HG03097 (cell line): ENCODE measurements around the gene BACH2.

Experiments used
- ATAC-seq: cut with Tn5 transposase; IDR thresholded peaks from one replicate; pipeline ENCODE4 v1.9.1; 2021; ENCODE audit not compliant: unreplicated experiment, low FRiP score

Gene BACH2

DNA sequence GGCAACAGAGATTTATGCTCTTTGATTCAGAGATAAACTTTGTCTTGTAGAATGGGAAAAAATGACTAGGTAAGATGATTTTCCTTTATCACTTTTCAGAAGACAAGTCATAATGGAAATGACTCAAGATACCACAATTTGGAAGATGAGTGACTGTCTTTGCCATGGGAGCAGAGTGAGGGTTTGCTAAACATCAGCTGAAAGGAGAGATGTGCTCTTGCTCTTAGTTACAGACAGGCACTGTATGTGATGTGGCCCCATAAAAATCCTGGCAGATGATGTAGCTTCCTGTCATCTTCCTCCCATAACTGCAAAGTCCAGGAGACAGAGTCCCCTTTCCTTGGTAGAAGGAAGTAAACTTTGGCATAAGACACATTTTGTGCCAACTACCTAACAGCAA is 47.6 kb downstream of the BACH2 start:
- ATAC-seq = no peak

- ATAC-seq = no peak
These were observed 49.4 kb downstream of the BACH2 start for GRCh38 chr6:90247262-90247661.

- no peak for ATAC-seq
These were observed 55.3 kb downstream of the BACH2 start for GRCh38 chr6:90241229-90241880.

DNA sequence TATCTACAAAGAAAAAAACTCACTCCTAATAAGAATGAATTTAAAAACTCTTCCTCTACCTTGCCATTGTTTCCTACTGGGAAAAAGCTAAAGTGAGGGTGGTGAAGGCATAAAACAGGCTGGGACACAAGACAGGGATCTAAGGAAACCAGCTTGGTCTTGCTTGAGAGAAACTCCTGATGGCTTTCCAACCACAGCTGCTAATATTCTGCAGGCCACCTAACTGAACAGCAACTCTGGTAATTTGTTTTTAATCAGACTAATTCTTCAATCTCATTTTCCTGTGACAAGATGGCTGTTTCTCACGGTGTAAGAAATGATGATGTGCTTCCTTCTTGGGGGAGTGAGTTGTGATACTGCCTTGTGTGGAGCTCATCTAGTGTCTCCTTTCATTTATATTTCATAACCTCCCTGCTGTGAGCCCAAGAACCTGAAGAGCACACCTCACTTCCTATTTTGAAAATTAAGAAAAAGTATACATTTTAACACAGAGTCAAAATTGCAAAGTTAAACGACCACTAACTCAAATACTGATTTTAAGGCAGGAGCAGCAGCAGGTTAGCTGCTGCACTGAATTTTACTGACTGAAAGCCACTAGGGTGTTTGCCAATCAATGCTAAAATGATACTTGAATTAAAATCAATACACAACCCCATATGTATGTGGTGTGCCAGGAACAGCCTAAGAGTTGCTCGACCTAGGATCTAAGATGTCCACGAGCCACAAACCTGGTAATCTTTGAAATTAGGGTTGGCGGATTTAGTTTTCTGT is 58.0 kb downstream of the BACH2 start:
- no peak for ATAC-seq

- ATAC-seq = no peak
These were observed 59.2 kb downstream of the BACH2 start for GRCh38 chr6:90237350-90237990.

- no peak for ATAC-seq
These were observed 62.6 kb downstream of the BACH2 start for GRCh38 chr6:90233994-90234393.

GRCh38 chr6:90233213-90233612 is 63.4 kb downstream of the BACH2 start:
- ATAC-seq = no peak

DNA sequence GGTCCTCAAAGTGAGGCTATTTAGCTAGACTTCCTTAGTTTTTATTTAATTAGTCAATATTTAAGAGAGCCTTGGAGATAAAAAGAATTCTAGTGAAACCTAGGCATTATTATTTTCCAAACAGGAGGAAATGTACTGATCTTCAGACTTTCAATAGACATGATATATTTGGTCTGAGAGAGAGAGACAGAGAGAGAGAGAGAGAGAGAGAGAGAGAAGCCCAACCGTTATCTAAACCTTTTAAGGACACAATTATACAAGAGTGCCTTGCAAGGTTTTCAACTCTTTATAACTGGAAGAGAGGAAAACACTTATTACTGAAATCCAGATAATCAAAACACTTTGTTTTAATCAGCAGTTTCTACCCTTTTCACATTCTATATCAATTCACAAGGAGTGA is 64.8 kb downstream of the BACH2 start:
- no peak for ATAC-seq

- no peak for ATAC-seq
These were observed 65.3 kb downstream of the BACH2 start for GRCh38 chr6:90231308-90231707.

DNA sequence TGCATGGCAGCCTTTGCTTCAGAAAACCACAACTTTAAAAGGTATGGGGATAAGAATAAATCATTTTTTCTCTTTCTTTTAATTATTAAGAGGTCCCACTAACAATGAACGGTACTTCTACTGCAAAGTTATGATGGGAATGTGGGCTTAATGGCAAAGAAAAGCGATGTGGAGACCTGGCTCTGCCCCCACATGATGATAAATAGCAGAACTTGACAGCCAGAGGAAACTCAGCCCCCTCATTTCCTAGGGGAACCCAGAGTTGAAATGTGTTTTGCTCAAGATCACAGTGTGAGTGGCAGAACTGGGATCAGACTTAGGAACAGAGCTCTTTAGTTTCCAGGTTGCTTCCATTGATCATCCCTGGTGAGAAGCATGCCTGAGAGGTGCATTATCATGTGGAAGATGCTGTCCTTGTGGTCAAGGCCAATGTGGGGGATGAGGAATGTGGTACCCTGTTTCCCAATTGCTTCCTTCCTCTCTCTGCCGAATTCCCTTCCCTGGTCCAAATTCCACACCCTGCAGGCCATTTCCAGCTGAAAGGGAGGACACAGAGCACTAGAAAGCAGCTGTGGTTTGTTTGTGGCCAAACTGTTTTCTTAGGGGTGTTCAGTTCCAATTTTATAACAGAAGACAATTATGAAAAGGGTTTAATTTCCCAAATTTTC is 66.0 kb downstream of the BACH2 start:
- ATAC-seq = no peak

DNA sequence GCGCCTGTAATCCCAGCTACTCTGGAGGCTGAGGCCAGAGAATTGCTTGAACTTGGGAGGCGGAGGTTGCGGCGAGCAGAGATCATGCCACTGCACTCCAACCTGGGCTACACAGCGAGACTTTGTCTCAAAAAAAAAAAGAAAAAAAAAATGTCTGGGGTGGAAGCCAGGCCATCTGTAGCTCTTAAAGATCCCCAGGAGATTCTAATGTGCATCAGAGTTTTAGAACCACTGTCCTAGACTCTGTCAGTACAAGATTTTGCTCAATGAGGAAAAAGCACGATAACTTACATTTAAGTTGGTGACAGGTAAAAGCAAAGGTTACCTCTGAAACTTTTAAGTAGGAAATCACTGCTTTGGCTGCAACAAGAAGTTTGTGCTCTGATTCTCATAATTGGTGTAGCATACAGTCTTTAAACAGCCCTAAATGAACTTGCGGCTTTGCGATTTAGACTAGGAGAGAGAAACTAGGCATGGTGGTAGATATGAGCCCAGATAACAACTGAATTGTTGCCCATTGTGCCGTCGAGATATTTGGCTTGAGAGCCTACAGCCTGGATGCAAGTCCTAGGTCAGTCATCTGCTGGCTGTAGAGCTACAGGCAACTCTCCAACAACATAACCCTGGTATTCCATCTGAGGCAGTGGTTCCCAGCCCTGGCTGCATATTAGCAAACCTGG is 67.2 kb downstream of the BACH2 start:
- no peak for ATAC-seq

DNA sequence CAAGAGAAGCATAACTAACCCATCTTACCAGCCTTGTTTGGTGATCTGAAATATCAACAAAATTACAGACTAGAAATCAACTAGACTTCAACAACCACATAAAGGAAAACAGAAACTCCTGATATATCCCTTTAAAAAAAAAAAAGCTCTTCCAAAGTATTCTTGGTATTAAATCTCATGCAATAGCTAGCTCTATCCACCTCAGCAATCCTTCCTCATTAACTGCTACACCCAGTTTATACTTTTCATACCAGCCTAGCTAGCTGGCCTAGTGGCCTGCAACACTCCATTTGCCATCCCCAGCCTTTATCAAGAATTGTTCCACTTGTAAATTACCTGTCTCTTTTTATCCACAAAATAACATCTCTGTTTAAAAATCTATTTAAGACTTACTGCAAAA is 69.0 kb downstream of the BACH2 start:
- ATAC-seq = no peak

DNA sequence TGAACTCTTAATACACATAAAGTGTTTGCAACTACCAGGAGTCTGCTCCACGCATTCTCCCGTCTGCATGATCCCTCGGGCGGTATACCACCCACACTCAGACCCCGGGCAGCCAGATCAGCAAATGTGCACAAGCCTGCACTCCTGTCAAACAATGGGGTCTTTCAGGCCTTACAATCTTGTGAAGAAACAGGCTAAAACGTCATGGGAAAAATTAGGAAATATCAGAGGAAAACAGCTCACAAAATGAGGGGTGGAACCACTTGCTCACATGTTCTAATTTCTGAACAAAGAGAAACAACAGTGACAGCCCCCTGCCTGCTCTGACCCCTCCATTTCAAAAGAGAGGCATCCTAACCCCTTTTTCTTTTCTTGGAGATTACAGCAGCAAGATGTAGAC is 69.4 kb downstream of the BACH2 start:
- no peak for ATAC-seq

- ATAC-seq = no peak
These were observed 70.4 kb downstream of the BACH2 start for GRCh38 chr6:90226257-90226656.

DNA sequence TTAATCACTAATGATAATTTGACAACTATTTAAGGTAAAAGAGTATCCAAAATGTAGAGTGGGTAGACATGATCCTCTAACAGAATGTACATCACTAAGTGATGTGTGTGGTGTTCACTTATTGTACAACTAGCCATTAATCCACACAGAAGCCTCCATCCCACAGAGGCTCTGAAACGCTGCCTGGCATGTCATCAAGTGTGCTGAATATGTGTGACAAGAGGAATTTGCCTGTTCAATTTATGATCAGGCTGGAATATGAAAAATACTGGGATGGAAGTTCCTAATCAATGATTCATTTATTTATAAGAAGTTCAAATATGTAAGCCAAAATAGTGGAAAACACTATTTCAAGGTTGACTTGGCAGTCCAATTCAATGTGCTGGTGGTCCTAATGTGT is 72.4 kb downstream of the BACH2 start:
- no peak for ATAC-seq

DNA sequence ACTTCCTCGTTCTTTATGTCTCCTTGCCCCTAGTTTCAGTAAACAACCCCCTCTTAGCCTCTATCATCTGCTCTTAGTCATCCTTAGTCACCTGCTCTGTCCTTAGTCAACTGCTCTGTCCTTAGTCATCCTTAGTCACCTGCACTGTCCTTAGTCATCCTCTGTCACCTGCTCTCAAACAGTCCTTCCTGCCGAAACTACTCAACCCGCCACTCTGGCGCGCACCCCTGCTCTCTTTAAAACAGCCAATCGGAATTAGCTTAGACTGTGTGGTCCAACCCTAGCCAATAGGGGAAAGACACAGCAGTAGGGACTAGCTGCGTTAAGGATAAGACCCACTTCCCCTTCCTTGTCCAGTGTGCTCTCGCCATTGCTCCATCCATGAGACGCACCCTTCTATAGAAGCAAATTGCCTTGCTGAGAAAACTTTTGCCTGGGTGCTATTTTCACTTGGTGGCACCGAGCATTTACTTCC is 73.9 kb downstream of the BACH2 start:
- ATAC-seq = no peak

GRCh38 chr6:90222008-90222407 is 74.6 kb downstream of the BACH2 start:
- ATAC-seq = no peak

DNA sequence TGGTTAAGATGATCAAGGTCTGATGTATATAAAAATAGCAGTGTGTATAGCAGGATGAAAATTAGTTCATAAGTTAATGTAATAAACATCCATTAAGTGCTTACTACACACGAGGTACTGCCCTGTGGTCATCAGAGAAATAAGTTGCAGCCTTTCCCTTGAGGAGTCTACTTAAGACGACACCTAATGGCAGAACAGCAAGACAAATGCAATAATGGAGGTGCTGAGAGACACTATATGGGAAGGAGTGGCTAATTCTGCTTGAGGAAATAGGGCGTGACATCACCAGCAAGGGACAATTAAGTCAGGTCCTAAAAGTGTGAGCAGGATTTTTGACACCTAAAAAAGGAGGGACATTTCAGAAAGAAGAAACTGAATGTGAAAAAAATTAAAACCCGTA is 75.2 kb downstream of the BACH2 start:
- no peak for ATAC-seq

DNA sequence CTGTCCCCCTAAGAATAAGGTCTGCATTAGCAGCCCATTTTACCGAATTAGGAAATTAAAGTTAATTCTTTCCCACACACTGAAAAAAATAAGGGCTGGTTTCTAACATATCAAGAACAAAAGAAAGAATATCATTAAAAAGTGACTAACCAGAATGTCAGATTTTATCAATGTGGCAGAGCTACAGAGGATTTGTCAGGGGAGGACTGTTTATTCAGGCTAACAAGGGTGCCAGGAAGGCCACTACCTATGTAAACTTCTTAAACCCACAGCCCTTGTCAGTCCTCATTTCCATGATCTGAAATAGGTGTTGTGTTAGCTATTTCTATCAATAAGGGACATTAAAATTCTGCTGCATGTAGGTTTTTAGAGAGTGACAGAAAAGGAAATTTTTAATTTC is 76.4 kb downstream of the BACH2 start:
- no peak for ATAC-seq

DNA sequence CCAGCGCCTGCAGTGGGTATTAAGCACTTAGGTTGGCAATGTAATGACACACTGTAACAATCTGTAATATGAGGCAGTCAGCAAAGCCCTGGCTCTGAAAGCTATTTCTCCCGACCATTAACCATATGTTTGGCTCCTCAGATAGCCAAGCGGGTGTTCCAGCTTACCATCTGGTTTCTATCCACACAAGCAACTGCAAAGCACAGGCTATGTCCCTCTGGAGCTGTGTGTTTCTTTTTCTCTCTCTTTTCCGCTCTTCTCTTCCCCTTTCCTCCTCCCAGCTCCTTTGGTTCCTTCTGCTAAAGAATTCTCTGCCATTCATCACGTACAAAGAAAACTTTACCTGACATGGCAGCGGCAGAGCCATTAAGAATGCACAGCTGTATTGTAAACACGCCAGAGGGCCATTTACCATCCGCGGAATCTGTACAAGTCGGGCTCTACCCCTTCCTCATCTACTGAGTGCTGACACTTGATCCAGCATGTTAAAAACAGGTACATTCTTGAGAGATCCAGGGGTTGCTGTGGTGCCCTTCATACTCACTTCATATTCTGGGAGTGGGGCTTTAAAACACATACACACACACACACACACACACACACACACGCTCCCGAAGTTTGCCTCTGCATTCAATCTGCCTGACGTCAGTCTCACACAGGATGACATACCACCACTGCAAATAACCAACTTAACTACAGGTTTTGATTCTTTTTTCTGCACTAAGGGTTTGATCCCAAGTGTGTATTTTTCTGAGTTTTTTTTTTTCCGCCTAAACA is 77.2 kb downstream of the BACH2 start:
- ATAC-seq = no peak
